Endothelial cell of umbilical vein (primary cell): ENCODE results near the gene CDC23. TPM values are rescaled to one million over a fixed set of nuclear protein-coding genes. Genes with fewer than 3 reads are reported as not detected.
A peak's percentile ranks its signal among the peaks of the same experiment; 100 is the strongest.

ENCODE experiments used
- BruUV-seq: library from RNA; stranded (reverse); fragments of 400-500 nt; replicated peaks from 2 replicates; lab custom pipeline; 2021; lab: Mats Ljungman, UMichigan
- CTCF ChIA-PET: fragments of 300-600, 350-600 bp; sonication (Branson Sonifier 250); formaldehyde crosslinking; loops from one replicate; lab custom pipeline; 2021; ENCODE audit warnings: antibody characterized with exemption, inconsistent platforms; lab: Charles Lee
- POLR2A ChIA-PET: fragments of 300-600, 350-600 bp; sonication (Branson Sonifier 250); formaldehyde crosslinking; loops from one replicate; lab custom pipeline; 2021; ENCODE audit warnings: antibody characterized with exemption, inconsistent platforms; lab: Charles Lee
- DNase-seq: peaks from one replicate; pipeline ENCODE4 v3.0.0-alpha.2; 2011; ENCODE audit warnings: low read depth, low spot score
- FAIRE-seq: peaks from 2 replicates; lab custom pipeline; 2011; peaks lifted over from hg19 to GRCh38; lab: Jason Lieb, UNC
- H2AFZ ChIP-seq: 2 replicates; pipeline ENCODE4 v1.6.0; 2012; ENCODE audit warnings: low read depth, low read length, control low read depth, inconsistent platforms
- H3K27ac ChIP-seq: 2 replicates; pipeline ENCODE4 v1.5.1; 2011; ENCODE audit warnings: low read depth, mild to moderate bottlenecking, control low read depth, low read length, moderate library complexity; ENCODE audit not compliant: insufficient read depth
- H3K27me3 ChIP-seq, 2 experiments: 2 replicates each; pipeline versions ENCODE4 v1.6.0 to v1.6.1; 2011; ENCODE audit warnings: low read length in 2 of 2, mixed read lengths in 1 of 2; ENCODE audit not compliant: control insufficient read depth in 2 of 2, insufficient read depth in 2 of 2
- H3K36me3 ChIP-seq, 2 experiments: 2 replicates in 1 of 2; 3 replicates in 1 of 2; pipeline ENCODE4 v1.5.1; 2011; ENCODE audit warnings: low read length in 2 of 2, mild to moderate bottlenecking in 1 of 2, moderate library complexity in 1 of 2; ENCODE audit not compliant: control insufficient read depth in 2 of 2, insufficient read depth in 2 of 2; ENCODE audit errors: extremely low read depth in 1 of 2
- H3K4me1 ChIP-seq: 3 replicates; pipeline ENCODE4 v1.5.1; 2011; ENCODE audit warnings: mild to moderate bottlenecking, low read length; ENCODE audit not compliant: control insufficient read depth, insufficient read depth; ENCODE audit errors: extremely low read depth
- H3K4me2 ChIP-seq: 2 replicates; pipeline ENCODE4 v1.6.1; 2011; ENCODE audit warnings: low read length, control low read depth, mixed read lengths; ENCODE audit not compliant: insufficient read depth
- H3K4me3 ChIP-seq, 3 experiments: fragments of 200-600 bp in 1 of 3; sonication (generic), shearing (Covaris generic) in 1 of 3; replicated peaks in 1 of 3; 2 replicates each; pipeline ENCODE4 v1.5.1; 2011 to 2016; ENCODE audit warnings: control low read depth in 3 of 3, low read length in 3 of 3, mild to moderate bottlenecking in 2 of 3, inconsistent platforms in 1 of 3, low read depth in 1 of 3, moderate library complexity in 1 of 3; ENCODE audit not compliant: insufficient read depth in 1 of 3
- H3K79me2 ChIP-seq: 2 replicates; pipeline ENCODE4 v1.6.0; 2012; ENCODE audit warnings: low read length, inconsistent platforms; ENCODE audit not compliant: control insufficient read depth, insufficient read depth
- H3K9ac ChIP-seq: replicated peaks from 2 replicates; pipeline ENCODE3; 2011; ENCODE audit warnings: low read length, control low read depth; ENCODE audit not compliant: insufficient read depth; ENCODE audit errors: extremely low read depth
- H3K9me1 ChIP-seq: replicated peaks from 3 replicates; pipeline ENCODE4 v1.6.0; 2011; ENCODE audit warnings: mild to moderate bottlenecking, low read length; ENCODE audit not compliant: control insufficient read depth, insufficient read depth; ENCODE audit errors: extremely low read depth
- H3K9me3 ChIP-seq: replicated peaks from 2 replicates; pipeline ENCODE4 v1.5.1; 2012; ENCODE audit warnings: low read length, inconsistent platforms; ENCODE audit not compliant: control insufficient read depth, insufficient read depth
- H4K20me1 ChIP-seq: replicated peaks from 2 replicates; pipeline ENCODE3; 2011; ENCODE audit warnings: mild to moderate bottlenecking, low read length; ENCODE audit not compliant: control insufficient read depth, insufficient read depth; ENCODE audit errors: extremely low read depth
- EZH2 ChIP-seq: IDR thresholded peaks from 2 replicates; pipeline ENCODE4 v1.6.1; 2012; ENCODE audit warnings: borderline replicate concordance, low read depth, mild to moderate bottlenecking, moderate library complexity, low read length, inconsistent platforms; ENCODE audit not compliant: severe bottlenecking
- FOS ChIP-seq: IDR thresholded peaks from 2 replicates; pipeline ENCODE4 v1.6.1; 2011; ENCODE audit warnings: mild to moderate bottlenecking, low read length, moderate library complexity, borderline replicate concordance; ENCODE audit not compliant: insufficient read depth
- GATA2 ChIP-seq: IDR thresholded peaks from 2 replicates; pipeline ENCODE4 v1.7.0; 2011; ENCODE audit warnings: low read depth, mild to moderate bottlenecking, moderate library complexity, mixed read lengths, low read length; ENCODE audit not compliant: insufficient read length, insufficient read depth
- MYC ChIP-seq: IDR thresholded peaks from one replicate; pipeline ENCODE4 v1.6.1; 2011; ENCODE audit warnings: mild to moderate bottlenecking, low read depth, low read length
- POLR2A ChIP-seq: IDR thresholded peaks from 2 replicates; pipeline ENCODE4 v1.6.1; 2012; ENCODE audit warnings: low read depth, mild to moderate bottlenecking, control low read depth, low read length
- dilution Hi-C: fragments of 300-500 bp; cut with MboI; formaldehyde crosslinking; loops from one replicate; pipeline ENCODE4 v1.15.0; 2019; ENCODE audit warnings: low sequenced_read_pairs; ENCODE audit not compliant: extremely low pct_ligation_motif_present
- intact Hi-C: fragments of 100-400 bp; cut with micrococcal nuclease; formaldehyde crosslinking; loops from one replicate; pipeline ENCODE4 v1.10.0; 2022
- polyA plus RNA-seq, 4 experiments: library from polyadenylated mRNA; depleted of rRNA in 3 of 4; stranded (reverse) in 3 of 4; unstranded in 1 of 4; fragments of >200 nt; gene quantifications; 2 replicates each; pipeline versions ENCODE4 v1.2.1 to v1.2.3, GENCODE V29; 2011 to 2012; ENCODE audit warnings: missing spikeins in 1 of 4
- total RNA-seq: library from RNA; stranded (reverse); gene quantifications from 2 replicates; pipeline ENCODE4 v1.2.3, GENCODE V29; 2021

The CDC23 gene
- total and polyA plus RNA-seq, 2 donors (not counting 3 experiments of a cell fraction or from before 2014, with no cell fraction given) = 28.5 to 41.2 TPM

DNA sequence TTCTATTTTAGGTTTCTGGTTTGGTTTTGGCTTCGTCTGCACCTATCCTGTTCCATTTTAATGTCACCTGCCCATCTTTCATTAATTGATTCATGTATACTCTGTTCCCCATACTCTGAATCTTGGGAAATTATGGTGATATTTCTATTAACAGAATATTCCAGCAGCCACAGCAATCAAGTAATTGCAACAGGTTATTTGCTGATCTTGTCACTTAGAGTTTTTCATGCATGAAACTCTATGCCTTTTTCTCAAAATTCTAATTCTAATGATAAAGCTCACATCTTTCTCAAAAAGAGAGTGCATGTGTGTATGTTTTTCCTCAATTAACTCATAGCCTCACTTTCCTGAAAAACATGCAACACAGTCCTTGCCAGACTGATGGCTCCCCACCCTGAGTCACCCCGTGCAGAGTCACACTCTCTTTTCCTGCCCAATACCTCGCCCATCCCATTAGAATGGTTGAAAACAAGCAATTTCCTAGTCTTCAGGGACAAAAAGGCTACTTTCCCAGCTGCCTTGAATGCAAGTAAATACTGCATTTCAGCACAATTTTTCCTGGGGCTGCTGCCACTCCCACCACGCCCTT lies 45.7 kb upstream of the CDC23 start:
- H3K4me3 ChIP-seq = no peak overlapping the region
- BruUV-seq = no TSS peak
- TF ChIP-seq POLR2A (no peak), FOS (peak; percentile 81)
- H4K20me1 ChIP-seq = no peaks in the 10 kb centered on the region
- no peaks in the 10 kb centered on the region for H3K36me3 ChIP-seq
- no peaks in the 10 kb centered on the region for H3K79me2 ChIP-seq
- H3K9me3 ChIP-seq = no peaks in the 10 kb centered on the region
- no peak overlapping the region for H3K9ac ChIP-seq
- H3K9me1 ChIP-seq = no peaks in the 10 kb centered on the region
- peak; percentile 36 for DNase-seq
- peak overlapping the region; percentile 69 for H2AFZ ChIP-seq
- CTCF ChIA-PET = interaction anchor here (1.6 kb wide), 1 partner anchor 17 kb away, joined by 3 read pairs; no protein-coding TSS in a partner anchor
- POLR2A ChIA-PET = no interaction called here
- peaks cover 2% of the 10 kb centered on the region for H3K4me1 ChIP-seq
- dilution Hi-C loops (no loop called here), intact Hi-C loops (no loop called here)
- H3K4me2 ChIP-seq = no peak overlapping the region
- no peak overlapping the region for H3K27ac ChIP-seq
- peaks cover 2% of the 10 kb centered on the region in 2 experiments for H3K27me3 ChIP-seq
- peak; percentile 42 for FAIRE-seq

DNA sequence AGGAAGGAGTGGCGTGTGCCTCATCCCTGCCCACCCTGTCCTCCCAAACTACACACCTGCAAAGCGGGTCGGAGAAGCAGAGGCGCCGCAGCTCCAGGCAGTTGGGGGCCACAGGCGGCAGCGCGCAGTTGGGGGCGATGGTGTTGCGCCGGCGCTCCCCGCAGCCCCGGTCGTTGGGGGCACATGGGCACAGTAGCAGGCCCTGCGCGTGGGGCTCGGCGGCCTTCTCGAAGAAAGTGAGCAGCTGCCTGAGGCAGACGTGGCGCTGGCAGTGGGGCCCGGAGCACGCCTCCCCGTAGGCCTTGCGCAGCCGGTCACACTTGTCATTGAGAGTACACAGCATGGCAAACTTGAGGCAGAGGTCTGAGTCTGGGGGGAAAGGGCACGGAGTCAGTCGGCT lies 44.5 kb upstream of the CDC23 start:
- ChIA-PET POLR2A (no interaction called here), CTCF (no interaction called here)
- Histone ChIP-seq H3K4me3 (no peak overlapping the region), H3K9me3 (no peaks in the 10 kb centered on the region), H4K20me1 (no peaks in the 10 kb centered on the region), H3K4me2 (no peak overlapping the region), H3K27ac (no peak overlapping the region), H3K36me3 (no peaks in the 10 kb centered on the region), H3K4me1 (peaks cover 2% of the 10 kb centered on the region), H3K79me2 (no peaks in the 10 kb centered on the region), H3K27me3 (peaks cover 2% of the 10 kb centered on the region in 2 experiments), H3K9me1 (no peaks in the 10 kb centered on the region), H2AFZ (no peak overlapping the region), H3K9ac (no peak overlapping the region)
- TF ChIP-seq MYC = no peak
- TF ChIP-seq EZH2 = no peak
- TF ChIP-seq FOS = no peak
- no peak for TF ChIP-seq GATA2
- dilution Hi-C loops = no loop called here
- DNase-seq = no peak
- intact Hi-C loops = no loop called here
- BruUV-seq = no TSS peak
- no peak for FAIRE-seq
